H9 (cell line): ENCODE results near the gene SLMAP. TPM values are rescaled to one million over a fixed set of nuclear protein-coding genes. Genes with fewer than 3 reads are reported as not detected.

ENCODE experiments used
- DNase-seq: peaks from one replicate; pipeline ENCODE4 v3.0.0-alpha.2; 2017
- H2AFZ ChIP-seq: one replicate; pipeline ENCODE4 v1.6.1; 2013; ENCODE audit warnings: mild to moderate bottlenecking, low read length, control low read depth, moderate library complexity
- H2AK5ac ChIP-seq: 2 replicates; pipeline ENCODE4 v1.6.1; 2013; ENCODE audit warnings: low read length, control low read depth, mixed read lengths; ENCODE audit not compliant: insufficient read length
- H2BK120ac ChIP-seq: one replicate; pipeline ENCODE4 v1.6.1; 2013; ENCODE audit warnings: low read depth, mild to moderate bottlenecking, low read length, control low read depth, inconsistent platforms; ENCODE audit not compliant: poor library complexity, severe bottlenecking
- H2BK12ac ChIP-seq: 2 replicates; pipeline ENCODE4 v1.6.1; 2013; ENCODE audit warnings: low read length, control low read depth, mixed read lengths, low read depth; ENCODE audit not compliant: insufficient read length
- H2BK15ac ChIP-seq: 2 replicates; pipeline ENCODE4 v1.6.1; 2013; ENCODE audit warnings: low read depth, low read length, control low read depth
- H2BK20ac ChIP-seq: one replicate; pipeline ENCODE4 v1.6.1; 2013; ENCODE audit warnings: low read depth, mild to moderate bottlenecking, low read length, control low read depth, inconsistent platforms; ENCODE audit not compliant: poor library complexity, severe bottlenecking
- H2BK5ac ChIP-seq: 2 replicates; pipeline ENCODE4 v1.6.1; 2013; ENCODE audit warnings: low read length, control low read depth, mixed read lengths; ENCODE audit not compliant: insufficient read length
- H3K14ac ChIP-seq: 2 replicates; pipeline ENCODE4 v1.6.1; 2013; ENCODE audit warnings: low read length, control low read depth; ENCODE audit not compliant: insufficient read depth
- H3K18ac ChIP-seq: 2 replicates; pipeline ENCODE4 v1.6.1; 2013; ENCODE audit warnings: low read depth, mild to moderate bottlenecking, mixed read lengths, low read length, control low read depth; ENCODE audit not compliant: insufficient read length
- H3K23ac ChIP-seq: 2 replicates; pipeline ENCODE4 v1.6.1; 2013; ENCODE audit warnings: low read length, control low read depth, mixed read lengths, low read depth; ENCODE audit not compliant: insufficient read length
- H3K23me2 ChIP-seq: 2 replicates; pipeline ENCODE4 v1.6.1; 2013; ENCODE audit warnings: low read depth, mild to moderate bottlenecking, mixed read lengths, low read length, control low read depth; ENCODE audit not compliant: insufficient read length, poor library complexity, severe bottlenecking
- H3K27ac ChIP-seq: 2 replicates; pipeline ENCODE4 v1.5.1; 2013; ENCODE audit warnings: low read length, control low read depth, mixed read lengths, low read depth; ENCODE audit not compliant: insufficient read length
- H3K27me3 ChIP-seq: 2 replicates; pipeline ENCODE4 v1.6.1; 2013; ENCODE audit warnings: low read length, control low read depth, inconsistent platforms; ENCODE audit not compliant: insufficient read depth
- H3K4ac ChIP-seq: 2 replicates; pipeline ENCODE4 v1.6.1; 2013; ENCODE audit warnings: low read depth, mild to moderate bottlenecking, control low read depth, inconsistent platforms, low read length, moderate library complexity
- H3K4me1 ChIP-seq: 2 replicates; pipeline ENCODE4 v1.6.1; 2013; ENCODE audit warnings: low read length, control low read depth, inconsistent platforms; ENCODE audit not compliant: insufficient read depth
- H3K4me2 ChIP-seq: 2 replicates; pipeline ENCODE4 v1.6.1; 2013; ENCODE audit warnings: low read length, control low read depth, mixed read lengths; ENCODE audit not compliant: insufficient read length, insufficient read depth
- H3K56ac ChIP-seq: 2 replicates; pipeline ENCODE4 v1.6.1; 2013; ENCODE audit warnings: low read depth, mild to moderate bottlenecking, mixed read lengths, low read length, control low read depth; ENCODE audit not compliant: insufficient read length
- H3K79me1 ChIP-seq: 2 replicates; pipeline ENCODE4 v1.6.1; 2013; ENCODE audit warnings: low read depth, mild to moderate bottlenecking, moderate library complexity, low read length, control low read depth, inconsistent platforms; ENCODE audit not compliant: insufficient read depth, poor library complexity, severe bottlenecking
- H3K79me2 ChIP-seq: 2 replicates; pipeline ENCODE4 v1.6.1; 2013; ENCODE audit warnings: low read length, control low read depth, inconsistent platforms; ENCODE audit not compliant: insufficient read depth
- H3K9ac ChIP-seq: 2 replicates; pipeline ENCODE4 v1.6.1; 2013; ENCODE audit warnings: low read length, control low read depth, mixed read lengths; ENCODE audit not compliant: insufficient read length; ENCODE audit errors: extremely low read depth
- H3K9me3 ChIP-seq: one replicate; pipeline ENCODE4 v1.6.1; 2013; ENCODE audit warnings: low read depth, low read length, inconsistent platforms; ENCODE audit not compliant: control insufficient read depth
- H3T11ph ChIP-seq: one replicate; pipeline ENCODE4 v1.6.1; 2013; ENCODE audit warnings: mild to moderate bottlenecking, low read length, control low read depth, inconsistent platforms
- H4K20me1 ChIP-seq: one replicate; pipeline ENCODE4 v1.6.1; 2013; ENCODE audit not compliant: control insufficient read depth, insufficient read length, insufficient read depth
- H4K5ac ChIP-seq: 2 replicates; pipeline ENCODE4 v1.6.1; 2013; ENCODE audit warnings: low read depth, mild to moderate bottlenecking, mixed read lengths, low read length, control low read depth; ENCODE audit not compliant: insufficient read length
- H4K8ac ChIP-seq: replicated peaks from 2 replicates; pipeline ENCODE4 v1.6.1; 2013; ENCODE audit warnings: low read length, control low read depth, mixed read lengths, low read depth; ENCODE audit not compliant: insufficient read length
- H4K91ac ChIP-seq: 2 replicates; pipeline ENCODE4 v1.6.1; 2013; ENCODE audit warnings: low read depth, mild to moderate bottlenecking, moderate library complexity, mixed read lengths, low read length, control low read depth; ENCODE audit not compliant: insufficient read length
- H3K27ac Mint-ChIP-seq, 3 experiments: 2 replicates in 2 of 3; 3 replicates in 1 of 3; pipeline ENCODE4 v1.8.0; 2020 to 2021; ENCODE audit warnings: mixed read lengths in 3 of 3, mild to moderate bottlenecking in 1 of 3, moderate library complexity in 1 of 3
- H3K27me3 Mint-ChIP-seq: 2 replicates; pipeline ENCODE4 v1.8.0; 2021; ENCODE audit warnings: low read depth, mild to moderate bottlenecking, moderate library complexity, mixed read lengths
- H3K36me3 Mint-ChIP-seq, 3 experiments: 2 replicates in 2 of 3; 3 replicates in 1 of 3; pipeline ENCODE4 v1.8.0; 2020 to 2021; ENCODE audit warnings: low read depth in 3 of 3, mixed read lengths in 3 of 3; ENCODE audit not compliant: insufficient read depth in 1 of 3
- H3K4me1 Mint-ChIP-seq, 2 experiments: 2 replicates each; pipeline ENCODE4 v1.8.0; 2020; ENCODE audit warnings: mixed read lengths in 2 of 2
- H3K4me3 Mint-ChIP-seq, 2 experiments: 2 replicates in 1 of 2; 3 replicates in 1 of 2; pipeline ENCODE4 v1.8.0; 2020 to 2021; ENCODE audit warnings: mild to moderate bottlenecking in 2 of 2, mixed read lengths in 2 of 2, moderate library complexity in 1 of 2
- H3K9me3 Mint-ChIP-seq, 2 experiments: 2 replicates in 1 of 2; 3 replicates in 1 of 2; pipeline ENCODE4 v1.8.0; 2020; ENCODE audit warnings: mild to moderate bottlenecking in 2 of 2, mixed read lengths in 2 of 2, moderate library complexity in 1 of 2
- CTCF ChIP-seq: fragments of 200-600 bp; sonication (generic); conservative IDR thresholded peaks from 3 replicates; pipeline ENCODE4 v1.8.0; 2021; ENCODE audit warnings: antibody characterized with exemption, mild to moderate bottlenecking
- WGBS: extraction: QIAGEN DNeasy Blood & Tissue Kit; methylation state at CpG from one replicate; pipeline ENCODE4 v1.1.7; 2013; ENCODE audit warnings: missing lambda C conversion rate, low lambda C conversion rate, mixed read lengths; ENCODE audit not compliant: insufficient read length; ENCODE audit errors: extremely low coverage; 5-methylcytosine and 5-hydroxymethylcytosine counted together
- total RNA-seq: library from RNA; stranded (reverse); gene quantifications from 2 replicates; pipeline ENCODE4 v1.2.1, GENCODE V29; 2021

Gene SLMAP
- total RNA-seq, 1 experiment from 2014 or later = 65.1 TPM

DNA sequence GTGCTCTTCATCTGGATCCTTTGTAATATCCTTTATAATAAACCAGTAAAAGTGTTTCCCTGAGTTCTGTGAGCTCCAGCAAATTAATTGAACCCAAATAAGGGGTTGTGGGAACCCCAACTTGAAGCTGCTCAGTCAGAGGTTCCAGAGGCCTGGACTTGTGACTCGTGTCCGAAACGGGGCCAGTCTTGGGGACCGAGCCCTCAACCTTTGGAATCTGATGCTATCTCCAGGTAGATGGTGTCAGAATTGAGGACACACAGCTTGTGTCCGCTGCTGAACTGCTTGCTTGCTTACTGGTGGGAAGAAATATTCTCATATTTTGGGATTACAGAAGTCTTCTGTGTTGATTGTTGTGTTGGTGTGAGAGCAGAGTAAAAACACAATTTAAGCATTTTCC, 212.4 kb downstream of the SLMAP start:
- no peak overlapping the region for H3K4me2 ChIP-seq
- Mint-ChIP-seq H3K36me3 (no peaks in the 10 kb centered on the region), H3K9me3 (no peaks in the 10 kb centered on the region), H3K4me1 (peaks cover 20 to 26% of the 10 kb centered on the region in 2 experiments), H3K27me3 (no peaks in the 10 kb centered on the region), H3K4me3 (no peak overlapping the region; a peak in 1 of 5 replicates), H3K27ac (peak overlapping the region in 1 of 3 experiments; percentile 61; a peak in 1 of 7 replicates)
- no peaks in the 10 kb centered on the region; the same call in 1 of the 2 replicates for H3K4me1 ChIP-seq
- no peak overlapping the region for H2AFZ ChIP-seq
- H3K18ac ChIP-seq = no peak overlapping the region
- H3K14ac ChIP-seq = no peak overlapping the region
- no peaks in the 10 kb centered on the region for H3K9me3 ChIP-seq
- H3T11ph ChIP-seq = no peak overlapping the region
- H4K91ac ChIP-seq = no peak overlapping the region
- no peak overlapping the region for H3K56ac ChIP-seq
- H3K27ac ChIP-seq = no peak overlapping the region
- H2BK15ac ChIP-seq = no peak overlapping the region
- H2BK120ac ChIP-seq = no peak overlapping the region
- no peaks in the 10 kb centered on the region for H3K23me2 ChIP-seq
- H3K9ac ChIP-seq = no peak overlapping the region
- no peak overlapping the region for H4K8ac ChIP-seq
- H4K5ac ChIP-seq = no peak overlapping the region
- no peak for TF ChIP-seq CTCF
- H3K27me3 ChIP-seq = no peaks in the 10 kb centered on the region
- no peak overlapping the region for H2BK5ac ChIP-seq
- no peak overlapping the region for H2AK5ac ChIP-seq
- no peaks in the 10 kb centered on the region for H3K79me1 ChIP-seq
- H3K23ac ChIP-seq = no peak overlapping the region
- no CpG with 5 or more reads among the region's 5 CpGs for WGBS
- no peak overlapping the region for H2BK12ac ChIP-seq
- H3K79me2 ChIP-seq = no peaks in the 10 kb centered on the region
- H2BK20ac ChIP-seq = no peak overlapping the region
- no peaks in the 10 kb centered on the region for H4K20me1 ChIP-seq
- H3K4ac ChIP-seq = no peak overlapping the region
- DNase-seq = no peak
